ENCODE data around the gene MLXIP.

The MLXIP gene

DNA sequence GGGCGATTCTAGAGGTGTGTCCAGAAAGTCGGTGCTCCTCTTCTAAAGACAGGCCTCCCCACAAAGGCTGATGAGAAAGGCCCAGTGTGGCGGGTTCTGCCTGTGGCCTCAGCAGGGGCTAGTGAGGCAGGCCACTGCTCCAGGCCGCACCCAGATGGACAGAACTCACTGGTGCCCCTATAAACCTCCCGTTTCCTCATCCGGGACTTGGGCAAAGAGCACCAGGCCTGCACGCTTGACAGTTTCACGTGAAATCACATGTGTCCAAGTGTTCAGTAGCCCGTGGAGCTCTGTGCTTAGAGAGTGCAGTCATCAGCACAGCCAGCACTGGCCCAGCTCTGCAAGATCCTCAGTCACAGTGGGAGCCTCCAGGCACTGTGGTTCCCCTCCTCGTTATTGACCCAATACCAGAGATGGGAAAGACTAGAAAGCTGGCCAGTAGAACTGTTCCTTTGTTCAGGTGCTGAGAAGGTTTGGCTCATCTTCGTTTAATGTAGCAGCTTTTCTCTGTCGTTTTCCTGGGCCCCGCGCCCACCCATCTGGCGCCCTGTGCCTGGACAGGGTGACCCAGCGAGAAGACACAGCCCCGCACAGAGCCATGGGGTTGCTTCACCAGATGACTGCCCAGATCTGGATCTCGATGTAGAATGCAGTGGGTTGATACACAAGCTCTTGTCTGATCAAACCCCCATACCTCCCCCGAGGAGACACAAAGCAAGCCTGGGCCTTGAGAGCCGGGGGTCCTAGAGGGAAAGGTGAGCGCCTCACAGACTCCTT is 69.1 kb downstream of the MLXIP start:
- TF ChIP-seq POLR2AphosphoS5 (IDR thresholded peaks at IDR 0.05; ENCODE audit: low read depth, low read length) (no peak), SIN3A (IDR thresholded peaks at IDR 0.05; ENCODE audit: borderline replicate concordance, insufficient read depth, low read length) (no peak), FOXP2 (optimal IDR thresholded peaks at IDR 0.05; ENCODE audit: borderline replicate concordance, extremely low read depth, extremely low read length, insufficient read depth) (no peak), TAF1 (IDR thresholded peaks at IDR 0.05; ENCODE audit: borderline replicate concordance, insufficient read depth, low read length) (no peak)
- TF ChIP-seq, protein P1, sequence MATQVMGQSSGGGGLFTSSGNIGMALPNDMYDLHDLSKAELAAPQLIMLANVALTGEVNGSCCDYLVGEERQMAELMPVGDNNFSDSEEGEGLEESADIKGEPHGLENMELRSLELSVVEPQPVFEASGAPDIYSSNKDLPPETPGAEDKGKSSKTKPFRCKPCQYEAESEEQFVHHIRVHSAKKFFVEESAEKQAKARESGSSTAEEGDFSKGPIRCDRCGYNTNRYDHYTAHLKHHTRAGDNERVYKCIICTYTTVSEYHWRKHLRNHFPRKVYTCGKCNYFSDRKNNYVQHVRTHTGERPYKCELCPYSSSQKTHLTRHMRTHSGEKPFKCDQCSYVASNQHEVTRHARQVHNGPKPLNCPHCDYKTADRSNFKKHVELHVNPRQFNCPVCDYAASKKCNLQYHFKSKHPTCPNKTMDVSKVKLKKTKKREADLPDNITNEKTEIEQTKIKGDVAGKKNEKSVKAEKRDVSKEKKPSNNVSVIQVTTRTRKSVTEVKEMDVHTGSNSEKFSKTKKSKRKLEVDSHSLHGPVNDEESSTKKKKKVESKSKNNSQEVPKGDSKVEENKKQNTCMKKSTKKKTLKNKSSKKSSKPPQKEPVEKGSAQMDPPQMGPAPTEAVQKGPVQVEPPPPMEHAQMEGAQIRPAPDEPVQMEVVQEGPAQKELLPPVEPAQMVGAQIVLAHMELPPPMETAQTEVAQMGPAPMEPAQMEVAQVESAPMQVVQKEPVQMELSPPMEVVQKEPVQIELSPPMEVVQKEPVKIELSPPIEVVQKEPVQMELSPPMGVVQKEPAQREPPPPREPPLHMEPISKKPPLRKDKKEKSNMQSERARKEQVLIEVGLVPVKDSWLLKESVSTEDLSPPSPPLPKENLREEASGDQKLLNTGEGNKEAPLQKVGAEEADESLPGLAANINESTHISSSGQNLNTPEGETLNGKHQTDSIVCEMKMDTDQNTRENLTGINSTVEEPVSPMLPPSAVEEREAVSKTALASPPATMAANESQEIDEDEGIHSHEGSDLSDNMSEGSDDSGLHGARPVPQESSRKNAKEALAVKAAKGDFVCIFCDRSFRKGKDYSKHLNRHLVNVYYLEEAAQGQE (IDR thresholded peaks at IDR 0.05; ENCODE audit: insufficient read depth in 1 of 2, low read depth in 2 of 2, low read length in 2 of 2) = no peak

DNA sequence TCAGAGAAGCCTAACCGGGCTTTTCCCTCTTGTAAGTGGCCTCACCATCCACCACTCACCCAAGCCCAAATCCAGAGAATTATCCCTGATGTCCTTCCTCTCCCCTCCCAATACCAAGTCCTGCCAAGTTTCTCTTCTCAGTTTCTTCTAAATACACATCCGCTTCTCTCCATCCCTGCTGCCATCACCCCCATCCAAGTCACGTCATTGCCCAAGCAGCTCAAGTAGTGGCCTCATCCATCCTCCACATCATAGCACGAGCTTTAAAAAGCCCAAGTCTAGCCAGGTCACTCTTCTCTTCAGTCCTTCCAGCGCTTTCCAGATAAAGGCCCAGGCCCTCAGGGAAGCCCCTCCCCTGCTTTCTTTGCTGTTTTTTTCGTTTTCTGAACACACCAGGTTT is 70.1 kb downstream of the MLXIP start:
- no peak for TF ChIP-seq POLR2AphosphoS5 (IDR thresholded peaks at IDR 0.05; ENCODE audit: low read depth, low read length)
- TF ChIP-seq FOXP2 (optimal IDR thresholded peaks at IDR 0.05; ENCODE audit: borderline replicate concordance, extremely low read depth, extremely low read length, insufficient read depth) = no peak
- TF ChIP-seq TAF1 (IDR thresholded peaks at IDR 0.05; ENCODE audit: borderline replicate concordance, insufficient read depth, low read length) = no peak
- TF ChIP-seq, protein P1 (IDR thresholded peaks at IDR 0.05; ENCODE audit: insufficient read depth in 1 of 2, low read depth in 2 of 2, low read length in 2 of 2) = no peak
- no peak for TF ChIP-seq SIN3A (IDR thresholded peaks at IDR 0.05; ENCODE audit: borderline replicate concordance, insufficient read depth, low read length)

DNA sequence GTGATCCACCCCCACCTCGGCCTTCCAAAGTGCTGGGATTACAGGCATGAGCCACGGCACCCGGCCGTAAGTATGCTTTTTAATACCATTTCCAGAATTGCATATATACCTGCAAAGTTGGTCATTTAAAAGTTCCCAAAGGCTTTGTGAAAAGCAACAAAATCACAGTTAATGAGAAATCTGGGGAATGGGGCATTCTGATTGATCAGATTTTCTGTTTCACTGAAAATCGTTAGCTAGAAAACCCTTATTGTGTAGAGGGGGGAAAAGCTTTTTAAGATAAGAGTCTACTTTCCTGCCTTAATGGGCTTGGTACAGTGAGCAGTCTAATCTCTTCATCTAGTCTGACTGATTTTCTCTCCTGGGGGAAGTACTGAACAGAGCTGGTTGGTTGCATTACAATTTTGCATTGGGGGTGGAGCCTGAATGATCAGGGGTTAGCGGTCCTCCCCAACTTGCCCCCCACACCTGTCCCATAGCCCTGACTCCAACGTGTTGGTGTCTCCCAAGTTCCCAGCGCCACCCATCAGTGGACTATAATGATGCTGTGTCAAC is 71.6 kb downstream of the MLXIP start:
- TF ChIP-seq, protein P1 (IDR thresholded peaks at IDR 0.05; ENCODE audit: insufficient read depth in 1 of 2, low read depth in 2 of 2, low read length in 2 of 2) = no peak
- TF ChIP-seq TAF1 (IDR thresholded peaks at IDR 0.05; ENCODE audit: borderline replicate concordance, insufficient read depth, low read length) (no peak), POLR2AphosphoS5 (IDR thresholded peaks at IDR 0.05; ENCODE audit: low read depth, low read length) (no peak), SIN3A (IDR thresholded peaks at IDR 0.05; ENCODE audit: borderline replicate concordance, insufficient read depth, low read length) (no peak), FOXP2 (optimal IDR thresholded peaks at IDR 0.05; ENCODE audit: borderline replicate concordance, extremely low read depth, extremely low read length, insufficient read depth) (no peak)

DNA sequence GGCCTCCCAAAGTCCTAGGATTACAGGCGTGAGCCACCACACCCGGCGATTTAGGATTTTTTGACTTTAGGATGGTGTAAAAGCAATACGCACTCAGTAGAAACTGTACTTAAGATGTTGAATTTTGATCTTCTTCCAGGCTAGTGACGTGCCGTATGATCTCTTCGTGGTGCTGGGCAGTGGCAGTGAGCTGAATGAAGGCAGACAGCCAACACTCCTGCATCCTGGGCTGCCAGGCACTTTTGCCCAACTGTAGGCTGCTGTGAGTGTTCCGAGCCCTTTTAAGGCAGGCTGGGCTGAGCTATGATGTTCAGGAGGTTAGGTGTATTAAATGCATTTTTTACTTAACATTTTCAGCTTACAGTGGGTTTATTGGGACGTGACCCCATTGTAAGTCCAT is 74.2 kb downstream of the MLXIP start:
- no peak for TF ChIP-seq TAF1 (IDR thresholded peaks at IDR 0.05; ENCODE audit: borderline replicate concordance, insufficient read depth, low read length)
- TF ChIP-seq FOXP2 (optimal IDR thresholded peaks at IDR 0.05; ENCODE audit: borderline replicate concordance, extremely low read depth, extremely low read length, insufficient read depth) = no peak
- TF ChIP-seq, protein P1 (IDR thresholded peaks at IDR 0.05; ENCODE audit: insufficient read depth in 1 of 2, low read depth in 2 of 2, low read length in 2 of 2) = no peak

Measured in PFSK-1 (cell line).